ENCODE results near the gene FSHR.

DNA sequence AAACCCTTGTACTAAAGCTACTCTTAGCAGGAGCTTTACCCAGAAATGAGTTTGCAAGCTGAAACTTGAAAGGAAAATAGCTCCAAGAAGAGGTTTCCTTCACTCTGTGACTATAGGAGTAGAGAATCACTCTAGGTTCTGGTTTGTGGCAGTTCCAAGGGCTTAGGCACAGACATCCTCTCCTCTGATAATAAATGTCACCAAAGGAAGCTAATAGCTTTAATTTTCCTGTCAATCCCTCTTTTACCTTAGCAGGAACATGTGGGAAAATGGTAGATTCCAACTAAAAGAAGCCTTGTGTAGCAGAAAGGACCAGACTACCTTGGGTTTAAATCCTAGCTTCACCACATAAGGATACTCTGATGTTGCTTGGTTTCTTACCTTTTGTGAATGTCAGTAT is 104.0 kb downstream of the FSHR start:
- TF ChIP-seq, protein P1, sequence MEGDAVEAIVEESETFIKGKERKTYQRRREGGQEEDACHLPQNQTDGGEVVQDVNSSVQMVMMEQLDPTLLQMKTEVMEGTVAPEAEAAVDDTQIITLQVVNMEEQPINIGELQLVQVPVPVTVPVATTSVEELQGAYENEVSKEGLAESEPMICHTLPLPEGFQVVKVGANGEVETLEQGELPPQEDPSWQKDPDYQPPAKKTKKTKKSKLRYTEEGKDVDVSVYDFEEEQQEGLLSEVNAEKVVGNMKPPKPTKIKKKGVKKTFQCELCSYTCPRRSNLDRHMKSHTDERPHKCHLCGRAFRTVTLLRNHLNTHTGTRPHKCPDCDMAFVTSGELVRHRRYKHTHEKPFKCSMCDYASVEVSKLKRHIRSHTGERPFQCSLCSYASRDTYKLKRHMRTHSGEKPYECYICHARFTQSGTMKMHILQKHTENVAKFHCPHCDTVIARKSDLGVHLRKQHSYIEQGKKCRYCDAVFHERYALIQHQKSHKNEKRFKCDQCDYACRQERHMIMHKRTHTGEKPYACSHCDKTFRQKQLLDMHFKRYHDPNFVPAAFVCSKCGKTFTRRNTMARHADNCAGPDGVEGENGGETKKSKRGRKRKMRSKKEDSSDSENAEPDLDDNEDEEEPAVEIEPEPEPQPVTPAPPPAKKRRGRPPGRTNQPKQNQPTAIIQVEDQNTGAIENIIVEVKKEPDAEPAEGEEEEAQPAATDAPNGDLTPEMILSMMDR (IDR thresholded peaks at IDR 0.05) = no peak
- no peak for TF ChIP-seq POLR2A (IDR thresholded peaks at IDR 0.05)
